Measurements from ENCODE around the gene TRIM66.

The TRIM66 gene

GRCh38 chr11:8699903-8700302 lies 17.4 kb upstream of the TRIM66 start:
- DNase-seq (ENCODE audit: low read depth) = peak; percentile 63
- TF ChIP-seq CTCF (conservative IDR thresholded peaks at IDR 0.05; ENCODE audit: low read depth, low read length) = no peak
- H3K4me3 ChIP-seq (ENCODE audit: low read depth, low read length) = no peak overlapping the region

- TF ChIP-seq CTCF (conservative IDR thresholded peaks at IDR 0.05; ENCODE audit: low read depth, low read length) = no peak
- H3K4me3 ChIP-seq (ENCODE audit: low read depth, low read length) = no peak overlapping the region
- no peak for DNase-seq (ENCODE audit: low read depth)
Observed at GRCh38 chr11:8698917-8699441, 16.5 kb upstream of the TRIM66 start.

DNA sequence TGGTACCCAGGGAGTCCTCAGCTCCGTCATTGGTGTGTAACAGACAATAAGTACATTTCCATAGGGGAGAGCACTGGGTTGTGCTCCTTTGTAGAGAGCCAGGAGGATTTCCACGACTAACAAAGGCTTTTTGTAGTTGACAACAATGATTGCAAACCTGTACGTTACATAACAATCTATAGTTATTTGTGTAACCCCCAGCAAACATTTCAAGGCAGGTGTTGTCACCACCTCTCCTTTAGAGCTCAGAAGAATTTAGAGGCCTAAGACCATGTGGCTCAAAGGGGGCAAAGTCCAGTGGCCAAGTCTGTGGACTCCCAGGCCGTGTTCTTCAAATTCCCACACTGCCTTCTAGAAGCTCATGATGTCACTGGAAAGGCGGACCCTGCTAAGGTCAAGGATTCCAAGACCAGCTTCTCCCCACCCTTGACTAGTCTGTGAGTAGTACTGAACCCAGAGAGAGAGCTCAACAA lies 15.9 kb upstream of the TRIM66 start:
- no peak overlapping the region for H3K4me3 ChIP-seq (ENCODE audit: low read depth, low read length)
- no peak for TF ChIP-seq CTCF (conservative IDR thresholded peaks at IDR 0.05; ENCODE audit: low read depth, low read length)
- DNase-seq (ENCODE audit: low read depth) = no peak

DNA sequence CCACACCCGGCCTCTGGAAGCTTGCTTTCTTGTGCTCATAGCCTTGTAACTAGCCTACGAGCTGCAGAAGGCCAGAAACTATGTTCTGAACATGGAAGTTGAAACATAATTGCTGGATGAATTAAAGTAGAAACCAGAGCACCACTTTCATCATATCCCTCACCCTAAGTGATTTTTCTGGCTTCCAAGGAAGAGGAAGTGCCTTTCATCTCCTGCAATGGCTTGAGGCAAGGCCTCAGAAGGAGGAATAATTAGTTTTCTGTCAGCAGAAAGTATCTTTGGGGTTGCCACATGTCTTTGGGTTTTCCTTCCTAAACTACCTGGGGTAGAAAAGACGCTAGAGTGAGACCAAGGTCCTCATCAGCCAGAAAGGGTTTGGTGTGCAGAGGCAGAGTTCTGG lies 14.6 kb upstream of the TRIM66 start:
- no peak for DNase-seq (ENCODE audit: low read depth)
- no peak for TF ChIP-seq CTCF (conservative IDR thresholded peaks at IDR 0.05; ENCODE audit: low read depth, low read length)
- no peak overlapping the region for H3K4me3 ChIP-seq (ENCODE audit: low read depth, low read length)

DNA sequence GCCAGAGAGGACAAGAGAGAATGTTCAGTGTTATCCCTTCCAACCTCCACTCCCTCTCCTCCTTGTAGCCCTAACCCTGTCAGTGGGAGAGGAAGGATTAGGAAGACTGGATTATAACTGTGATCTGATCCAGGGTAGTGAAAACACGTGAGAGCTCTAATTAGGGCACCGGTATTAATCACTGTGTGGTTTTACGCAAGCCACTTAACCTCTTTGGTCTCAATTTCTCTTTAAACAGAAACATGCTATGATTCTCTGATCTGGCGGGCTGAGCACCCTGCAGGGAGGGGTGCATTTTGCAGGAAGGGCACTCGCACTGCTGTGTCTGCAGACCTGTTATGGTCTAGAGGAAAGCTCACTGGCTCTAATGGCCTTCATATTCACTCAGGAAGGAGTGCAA lies 11.7 kb upstream of the TRIM66 start:
- DNase-seq (ENCODE audit: low read depth) = no peak
- H3K4me3 ChIP-seq (ENCODE audit: low read depth, low read length) = no peak overlapping the region
- no peak for TF ChIP-seq CTCF (conservative IDR thresholded peaks at IDR 0.05; ENCODE audit: low read depth, low read length)

- DNase-seq (ENCODE audit: low read depth) = no peak
- TF ChIP-seq CTCF (conservative IDR thresholded peaks at IDR 0.05; ENCODE audit: low read depth, low read length) = no peak
- no peak overlapping the region for H3K4me3 ChIP-seq (ENCODE audit: low read depth, low read length)
Observed at GRCh38 chr11:8693555-8693954, 11.1 kb upstream of the TRIM66 start.

- DNase-seq (ENCODE audit: low read depth) = no peak
- no peak for TF ChIP-seq CTCF (conservative IDR thresholded peaks at IDR 0.05; ENCODE audit: low read depth, low read length)
- no peak overlapping the region for H3K4me3 ChIP-seq (ENCODE audit: low read depth, low read length)
Observed at GRCh38 chr11:8693010-8693551, 10.6 kb upstream of the TRIM66 start.

Measured in choroid plexus epithelial cell (primary cell).